Panc1 (cell line): ENCODE data around the gene ROBO2. TPM values are rescaled to one million over a fixed set of nuclear protein-coding genes. Genes with fewer than 3 reads are reported as not detected.

Experiments used
- ATAC-seq: fragments of 200-7000 bp; cut with Tn5 transposase; 2 replicates; pipeline ENCODE4 v1.9.1; 2020; ENCODE audit warnings: mild to moderate bottlenecking, moderate library complexity
- BruUV-seq: library from RNA; stranded (reverse); fragments of 400-500 nt; replicated peaks from 2 replicates; lab custom pipeline; 2021; lab: Mats Ljungman, UMichigan
- CTCF ChIA-PET: fragments of 300-600 bp; sonication (Branson Sonifier 250); formaldehyde crosslinking; loops from one replicate; lab custom pipeline; 2022; ENCODE audit warnings: antibody characterized with exemption; lab: Charles Lee
- POLR2A ChIA-PET: fragments of 300-600 bp; sonication (Branson Sonifier 250); formaldehyde crosslinking; loops from one replicate; lab custom pipeline; 2022; ENCODE audit warnings: antibody characterized with exemption; lab: Charles Lee
- DNase-seq: peaks from one replicate; pipeline ENCODE4 v3.0.0-alpha.2; 2010; ENCODE audit warnings: low read depth, low spot score
- H3K27ac ChIP-seq: 2 replicates; pipeline ENCODE4 v1.5.1; 2011; ENCODE audit warnings: mild to moderate bottlenecking, low read length, inconsistent platforms
- H3K27me3 ChIP-seq: fragments of 200-500 bp; sonication (Bioruptor generic); 2 replicates; pipeline ENCODE4 v1.6.0; 2014; ENCODE audit warnings: low read length, inconsistent platforms; ENCODE audit not compliant: control insufficient read depth, insufficient read depth
- H3K36me3 ChIP-seq: fragments of 200-500 bp; sonication (Bioruptor generic); 2 replicates; pipeline ENCODE4 v1.5.1; 2014; ENCODE audit warnings: inconsistent platforms, mild to moderate bottlenecking, low read length, moderate library complexity; ENCODE audit not compliant: control insufficient read depth, insufficient read depth
- H3K4me1 ChIP-seq: 2 replicates; pipeline ENCODE4 v1.5.1; 2011; ENCODE audit warnings: inconsistent platforms, mild to moderate bottlenecking, low read length, moderate library complexity; ENCODE audit not compliant: control insufficient read depth, insufficient read depth
- H3K4me3 ChIP-seq, 2 experiments: 2 replicates each; pipeline ENCODE4 v1.5.1; 2011 to 2012; ENCODE audit warnings: low read depth in 2 of 2, low read length in 2 of 2, mild to moderate bottlenecking in 2 of 2, inconsistent platforms in 1 of 2, moderate library complexity in 1 of 2
- H3K9me3 ChIP-seq: fragments of 200-500 bp; sonication (Bioruptor generic); 2 replicates; pipeline ENCODE4 v1.5.1; 2014; ENCODE audit warnings: low read depth, mild to moderate bottlenecking, inconsistent platforms, low read length, moderate library complexity; ENCODE audit not compliant: control insufficient read depth, insufficient read depth
- POLR2AphosphoS5 ChIP-seq: IDR thresholded peaks from 2 replicates; pipeline ENCODE4 v1.6.1; 2012; ENCODE audit warnings: mild to moderate bottlenecking, low read depth, low read length, moderate library complexity
- SIN3A ChIP-seq: IDR thresholded peaks from 2 replicates; pipeline ENCODE4 v1.6.1; 2012; ENCODE audit warnings: low read depth, mild to moderate bottlenecking, low read length, moderate library complexity, borderline replicate concordance; ENCODE audit not compliant: insufficient read depth
- TCF7L2 ChIP-seq: IDR thresholded peaks from 2 replicates; pipeline ENCODE4 v1.6.1; 2011; ENCODE audit warnings: mild to moderate bottlenecking, low read depth, low read length, inconsistent platforms
- in situ Hi-C: cut with HindIII; loops from 2 replicates; pipeline ENCODE4 v1.10.0; 2016; ENCODE audit warnings: low sequenced_read_pairs, low pct_unique_long_range_greater_than_20kb
- intact Hi-C: fragments of 100-400 bp; cut with micrococcal nuclease; formaldehyde crosslinking; loops from one replicate; pipeline ENCODE4 v1.10.0; 2022; ENCODE audit not compliant: unreplicated experiment
- total RNA-seq: library from RNA; stranded (reverse); gene quantifications from one replicate; pipeline ENCODE4 v1.2.1, GENCODE V29; 2021; ENCODE audit not compliant: unreplicated experiment
- TF ChIP-seq, protein P1 (sequence below): fragments of 450-650 bp; IDR thresholded peaks from 2 replicates; pipeline ENCODE4 v1.5.1; 2017; ENCODE audit warnings: mild to moderate bottlenecking
- TF ChIP-seq, protein P2 (sequence below), 2 experiments: IDR thresholded peaks; 2 replicates each; pipeline ENCODE4 v1.6.1; 2011 to 2012; ENCODE audit warnings: low read depth in 2 of 2, control low read depth in 1 of 2, low read length in 1 of 2, mild to moderate bottlenecking in 1 of 2, moderate library complexity in 1 of 2; ENCODE audit not compliant: insufficient read depth in 1 of 2

Gene ROBO2
- total RNA-seq, 1 experiment from 2014 or later = 1.3 TPM

DNA sequence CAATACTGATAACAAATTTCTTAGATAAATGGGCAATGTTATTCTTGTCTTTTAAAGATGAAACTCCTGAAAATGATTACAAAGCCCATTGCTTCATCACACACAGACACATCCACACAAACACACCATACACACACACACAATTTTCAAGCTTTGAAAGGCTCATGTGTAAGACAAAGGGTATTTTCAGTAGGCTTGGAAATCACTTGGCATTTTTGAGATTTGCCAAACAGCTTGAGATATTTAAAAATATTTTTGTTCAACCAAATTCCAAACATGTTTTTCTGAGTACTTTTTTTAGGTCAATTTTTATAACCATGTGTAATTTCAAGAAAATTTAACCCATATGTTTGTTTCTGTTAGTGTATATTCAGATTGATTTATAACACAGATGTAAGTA is 283.7 kb downstream of the ROBO2 start:
- DNase-seq (no peak), ATAC-seq (no peak)
- POLR2A ChIA-PET = no interaction called here
- in situ Hi-C loops (no loop called here), intact Hi-C loops (no loop called here)
- CTCF ChIA-PET = no interaction called here
- Histone ChIP-seq H3K4me3 (no peak overlapping the region), H3K27me3 (no peaks in the 10 kb centered on the region), H3K9me3 (no peaks in the 10 kb centered on the region), H3K27ac (no peak overlapping the region), H3K36me3 (no peaks in the 10 kb centered on the region), H3K4me1 (no peaks in the 10 kb centered on the region)
- TF ChIP-seq, protein P1, sequence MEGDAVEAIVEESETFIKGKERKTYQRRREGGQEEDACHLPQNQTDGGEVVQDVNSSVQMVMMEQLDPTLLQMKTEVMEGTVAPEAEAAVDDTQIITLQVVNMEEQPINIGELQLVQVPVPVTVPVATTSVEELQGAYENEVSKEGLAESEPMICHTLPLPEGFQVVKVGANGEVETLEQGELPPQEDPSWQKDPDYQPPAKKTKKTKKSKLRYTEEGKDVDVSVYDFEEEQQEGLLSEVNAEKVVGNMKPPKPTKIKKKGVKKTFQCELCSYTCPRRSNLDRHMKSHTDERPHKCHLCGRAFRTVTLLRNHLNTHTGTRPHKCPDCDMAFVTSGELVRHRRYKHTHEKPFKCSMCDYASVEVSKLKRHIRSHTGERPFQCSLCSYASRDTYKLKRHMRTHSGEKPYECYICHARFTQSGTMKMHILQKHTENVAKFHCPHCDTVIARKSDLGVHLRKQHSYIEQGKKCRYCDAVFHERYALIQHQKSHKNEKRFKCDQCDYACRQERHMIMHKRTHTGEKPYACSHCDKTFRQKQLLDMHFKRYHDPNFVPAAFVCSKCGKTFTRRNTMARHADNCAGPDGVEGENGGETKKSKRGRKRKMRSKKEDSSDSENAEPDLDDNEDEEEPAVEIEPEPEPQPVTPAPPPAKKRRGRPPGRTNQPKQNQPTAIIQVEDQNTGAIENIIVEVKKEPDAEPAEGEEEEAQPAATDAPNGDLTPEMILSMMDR = no peak
- TF ChIP-seq POLR2AphosphoS5 (no peak), TCF7L2 (no peak), SIN3A (no peak)
- TF ChIP-seq, protein P2, sequence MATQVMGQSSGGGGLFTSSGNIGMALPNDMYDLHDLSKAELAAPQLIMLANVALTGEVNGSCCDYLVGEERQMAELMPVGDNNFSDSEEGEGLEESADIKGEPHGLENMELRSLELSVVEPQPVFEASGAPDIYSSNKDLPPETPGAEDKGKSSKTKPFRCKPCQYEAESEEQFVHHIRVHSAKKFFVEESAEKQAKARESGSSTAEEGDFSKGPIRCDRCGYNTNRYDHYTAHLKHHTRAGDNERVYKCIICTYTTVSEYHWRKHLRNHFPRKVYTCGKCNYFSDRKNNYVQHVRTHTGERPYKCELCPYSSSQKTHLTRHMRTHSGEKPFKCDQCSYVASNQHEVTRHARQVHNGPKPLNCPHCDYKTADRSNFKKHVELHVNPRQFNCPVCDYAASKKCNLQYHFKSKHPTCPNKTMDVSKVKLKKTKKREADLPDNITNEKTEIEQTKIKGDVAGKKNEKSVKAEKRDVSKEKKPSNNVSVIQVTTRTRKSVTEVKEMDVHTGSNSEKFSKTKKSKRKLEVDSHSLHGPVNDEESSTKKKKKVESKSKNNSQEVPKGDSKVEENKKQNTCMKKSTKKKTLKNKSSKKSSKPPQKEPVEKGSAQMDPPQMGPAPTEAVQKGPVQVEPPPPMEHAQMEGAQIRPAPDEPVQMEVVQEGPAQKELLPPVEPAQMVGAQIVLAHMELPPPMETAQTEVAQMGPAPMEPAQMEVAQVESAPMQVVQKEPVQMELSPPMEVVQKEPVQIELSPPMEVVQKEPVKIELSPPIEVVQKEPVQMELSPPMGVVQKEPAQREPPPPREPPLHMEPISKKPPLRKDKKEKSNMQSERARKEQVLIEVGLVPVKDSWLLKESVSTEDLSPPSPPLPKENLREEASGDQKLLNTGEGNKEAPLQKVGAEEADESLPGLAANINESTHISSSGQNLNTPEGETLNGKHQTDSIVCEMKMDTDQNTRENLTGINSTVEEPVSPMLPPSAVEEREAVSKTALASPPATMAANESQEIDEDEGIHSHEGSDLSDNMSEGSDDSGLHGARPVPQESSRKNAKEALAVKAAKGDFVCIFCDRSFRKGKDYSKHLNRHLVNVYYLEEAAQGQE (IDR thresholded peaks at IDR 0.05; ENCODE audit: insufficient read depth in 1 of 2, low read depth in 2 of 2, low read length in 1 of 2) = no peak
- no TSS peak for BruUV-seq

DNA sequence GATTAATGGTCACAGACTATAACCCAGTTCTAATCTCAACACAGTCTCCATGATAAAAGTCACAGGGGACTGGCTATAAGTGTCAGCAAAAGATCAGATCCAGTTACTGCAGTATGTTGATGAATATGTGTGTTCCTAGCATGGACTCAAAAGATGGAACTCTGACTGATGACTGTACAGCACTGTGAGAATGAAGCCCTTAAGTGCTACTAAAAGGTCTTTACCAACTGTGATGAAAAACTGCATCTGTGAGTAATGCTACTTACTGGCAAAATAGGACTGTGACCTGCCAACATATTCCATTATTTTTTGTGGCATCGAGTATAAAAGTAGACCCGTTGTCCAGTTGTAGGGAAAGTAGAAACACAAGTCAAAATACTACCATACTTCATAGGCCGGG is 284.2 kb downstream of the ROBO2 start:
- no peaks in the 10 kb centered on the region for H3K27me3 ChIP-seq
- no TSS peak for BruUV-seq
- intact Hi-C loops (no loop called here), in situ Hi-C loops (no loop called here)
- H3K4me1 ChIP-seq = no peaks in the 10 kb centered on the region
- no peak for ATAC-seq
- no peak overlapping the region for H3K4me3 ChIP-seq
- POLR2A ChIA-PET = no interaction called here
- no peaks in the 10 kb centered on the region for H3K36me3 ChIP-seq
- no peaks in the 10 kb centered on the region for H3K9me3 ChIP-seq
- no peak for DNase-seq
- CTCF ChIA-PET = no interaction called here
- TF ChIP-seq TCF7L2 = no peak
- no peak for TF ChIP-seq SIN3A
- TF ChIP-seq, protein P2 (IDR thresholded peaks at IDR 0.05; ENCODE audit: insufficient read depth in 1 of 2, low read depth in 2 of 2, low read length in 1 of 2) = no peak
- TF ChIP-seq POLR2AphosphoS5 = no peak
- TF ChIP-seq, protein P1 = no peak
- no peak overlapping the region for H3K27ac ChIP-seq
